Esophagus muscularis mucosa (tissue), 4 donors: Measurements from ENCODE around the gene HNRNPH1. TPM values are rescaled to one million over a fixed set of nuclear protein-coding genes. Genes with fewer than 3 reads are reported as not detected.

Source experiments
- DNase-seq: peaks from one replicate; pipeline ENCODE4 v3.0.0-alpha.2; 2017; ENCODE audit errors: extremely low spot score
- H3K27ac ChIP-seq, 4 donors: fragments of 200-600 bp; sonication (generic); replicated peaks in 1 of 4; 1 replicate in 3 of 4; 2 replicates in 1 of 4; pipeline ENCODE4 v1.5.1; 2016 to 2019; ENCODE audit warnings: mild to moderate bottlenecking in 1 of 4
- H3K27me3 ChIP-seq, 4 donors: fragments of 200-600 bp; sonication (generic); one replicate each; pipeline versions ENCODE4 v1.5.1 to v1.6.0; 2016 to 2019
- H3K36me3 ChIP-seq, 4 donors: fragments of 200-600 bp; sonication (generic); one replicate each; pipeline ENCODE4 v1.5.1; 2016 to 2019
- H3K4me1 ChIP-seq, 4 donors: fragments of 200-600 bp; sonication (generic); one replicate each; pipeline ENCODE4 v1.5.1; 2016 to 2019
- H3K4me3 ChIP-seq, 4 donors: fragments of 200-600 bp; sonication (generic); 1 replicate in 2 of 4; 2 replicates in 2 of 4; pipeline ENCODE4 v1.5.1; 2016 to 2019; ENCODE audit warnings: mild to moderate bottlenecking in 4 of 4, moderate library complexity in 1 of 4
- H3K9me3 ChIP-seq, 4 donors: fragments of 200-600 bp; sonication (generic); 1 replicate in 3 of 4; 2 replicates in 1 of 4; pipeline ENCODE4 v1.5.1; 2016 to 2019
- CTCF ChIP-seq, 3 experiments: fragments of 200-600 bp in 2 of 3; fragments of 450-650 bp in 1 of 3; sonication (generic) in 2 of 3; IDR thresholded peaks; one replicate each; pipeline ENCODE4 v1.5.1; 2017 to 2019; ENCODE audit warnings: antibody characterized with exemption in 3 of 3, mild to moderate bottlenecking in 2 of 3, moderate library complexity in 1 of 3
- EP300 ChIP-seq: sonication (generic); formaldehyde crosslinking; IDR thresholded peaks from one replicate; pipeline ENCODE4 v1.6.1; 2017; ENCODE audit warnings: antibody characterized with exemption
- POLR2A ChIP-seq: fragments of 450-650 bp; IDR thresholded peaks from one replicate; pipeline ENCODE4 v1.6.1; 2017; ENCODE audit warnings: antibody characterized with exemption, moderate library complexity, mild to moderate bottlenecking, low read depth
- POLR2AphosphoS5 ChIP-seq, 2 donors: sonication (generic); formaldehyde crosslinking; IDR thresholded peaks; one replicate each; pipeline ENCODE4 v1.6.1; 2017; ENCODE audit warnings: antibody characterized with exemption in 2 of 2
- WGBS: methylation state at CpG from one replicate; pipeline ENCODE4 v1.1.5; 2018; 5-methylcytosine and 5-hydroxymethylcytosine counted together
- intact Hi-C: fragments of 100-400 bp; cut with DNase I; formaldehyde crosslinking; loops from one replicate; pipeline ENCODE4 v1.15.1; 2023
- total RNA-seq, 4 donors: library from RNA; depleted of rRNA; stranded (reverse); fragments of >200 nt; gene quantifications; one replicate each; pipeline versions ENCODE4 v1.1.0 to v1.2.1, GENCODE V29; 2016

The HNRNPH1 gene
- total RNA-seq, 4 donors from 2014 or later = 234 to 369 (median 244) TPM

- no peaks in the 10 kb centered on the region for H3K27me3 ChIP-seq
- no peaks in the 10 kb centered on the region for H3K9me3 ChIP-seq
- intact Hi-C loops = no loop called here
- H3K4me3 ChIP-seq = no peak overlapping the region
- peaks cover 72 to 99% (median 93%) of the 10 kb centered on the region in 4 donors for H3K36me3 ChIP-seq
- DNase-seq = no peak
- peaks cover 62 to 100% (median 94%) of the 10 kb centered on the region in 4 donors for H3K4me1 ChIP-seq
- 33% methylated on average over 2 of the region's 2 CpGs for WGBS
- peak overlapping the region in 1 of 4 donors; percentile 15 for H3K27ac ChIP-seq
- no peak for TF ChIP-seq CTCF (IDR thresholded peaks at IDR 0.05)
- no peak for TF ChIP-seq POLR2A
- TF ChIP-seq POLR2AphosphoS5 (IDR thresholded peaks at IDR 0.05) = no peak
These were observed 8.3 kb downstream of the HNRNPH1 start for GRCh38 chr5:179615203-179615602.

- H3K27ac ChIP-seq = peak overlapping the region in 1 of 4 donors; percentile 15
These were observed 8.7 kb downstream of the HNRNPH1 start for GRCh38 chr5:179614745-179615144.

GRCh38 chr5:179613460-179614071 lies 9.9 kb downstream of the HNRNPH1 start:
- peaks cover 80 to 99% (median 97%) of the 10 kb centered on the region in 4 donors for H3K36me3 ChIP-seq
- no peak for TF ChIP-seq CTCF (IDR thresholded peaks at IDR 0.05)
- no peak for TF ChIP-seq POLR2AphosphoS5 (IDR thresholded peaks at IDR 0.05)
- no peak for TF ChIP-seq POLR2A
- no peak for TF ChIP-seq EP300
- H3K27ac ChIP-seq = peak overlapping the region in 3 of 4 donors; percentile 10 to 23 (median 11)
- no peaks in the 10 kb centered on the region for H3K9me3 ChIP-seq
- no peak for DNase-seq
- 80% methylated on average over 8 of the region's 8 CpGs for WGBS
- H3K27me3 ChIP-seq = no peaks in the 10 kb centered on the region
- no peak overlapping the region for H3K4me3 ChIP-seq
- intact Hi-C loops = no loop called here
- H3K4me1 ChIP-seq = peaks cover 50 to 100% (median 93%) of the 10 kb centered on the region in 4 donors

More at GRCh38 chr5:179614745-179615144, 8.7 kb downstream of the HNRNPH1 start:
- no peak overlapping the region for H3K4me3 ChIP-seq
- intact Hi-C loops = no loop called here
- no peaks in the 10 kb centered on the region for H3K27me3 ChIP-seq
- no peaks in the 10 kb centered on the region for H3K9me3 ChIP-seq
- TF ChIP-seq POLR2AphosphoS5 (IDR thresholded peaks at IDR 0.05) (no peak), POLR2A (no peak), EP300 (no peak), CTCF (IDR thresholded peaks at IDR 0.05) (no peak)
- WGBS = 47% methylated on average over 8 of the region's 8 CpGs
- DNase-seq = no peak
- H3K36me3 ChIP-seq = peaks cover 76 to 99% (median 95%) of the 10 kb centered on the region in 4 donors
- H3K4me1 ChIP-seq = peaks cover 60 to 100% (median 94%) of the 10 kb centered on the region in 4 donors

- no peaks in the 10 kb centered on the region for H3K27me3 ChIP-seq
- no peak overlapping the region for H3K4me3 ChIP-seq
- H3K4me1 ChIP-seq = peaks cover 42 to 100% (median 93%) of the 10 kb centered on the region in 4 donors
- DNase-seq = no peak
- TF ChIP-seq CTCF (IDR thresholded peaks at IDR 0.05) = no peak
- no peak for TF ChIP-seq POLR2A
- TF ChIP-seq POLR2AphosphoS5 (IDR thresholded peaks at IDR 0.05) = no peak
- no peak for TF ChIP-seq EP300
- peaks cover 72 to 99% (median 97%) of the 10 kb centered on the region in 4 donors for H3K36me3 ChIP-seq
- WGBS = 79% methylated on average over 21 of the region's 21 CpGs
- H3K27ac ChIP-seq = peak overlapping the region in 2 of 4 donors; percentile 11 to 23
- H3K9me3 ChIP-seq = no peaks in the 10 kb centered on the region
- intact Hi-C loops = no loop called here
These were observed 10.7 kb downstream of the HNRNPH1 start for GRCh38 chr5:179612577-179613459.
